ENCODE measurements around the gene ST6GALNAC3. TPM values are rescaled to one million over a fixed set of nuclear protein-coding genes. Genes with fewer than 3 reads are reported as not detected.

ST6GALNAC3 gene
- total RNA-seq, 1 experiment from 2014 or later: 2.2 TPM

- Histone ChIP-seq H3K9ac (ENCODE audit: low read length) (no peak overlapping the region), H3K36me3 (ENCODE audit: control insufficient read depth in 1 of 2, insufficient read depth in 2 of 2, low read length in 2 of 2) (no peaks in the 10 kb centered on the region), H3K4me3 (replicated peaks in 1 of 2; ENCODE audit: low read depth in 1 of 2, low read length in 2 of 2) (no peak overlapping the region), H3K9me3 (ENCODE audit: control insufficient read depth in 1 of 2, insufficient read depth in 1 of 2, low read depth in 1 of 2, low read length in 2 of 2) (no peaks in the 10 kb centered on the region), H4K20me1 (ENCODE audit: insufficient read depth) (no peaks in the 10 kb centered on the region), H3K9me2 (ENCODE audit: insufficient read depth) (no peaks in the 10 kb centered on the region), H3K27ac (ENCODE audit: low read depth, low read length) (no peak overlapping the region), H2AFZ (ENCODE audit: low read depth, low read length, poor library complexity, severe bottlenecking) (no peak overlapping the region), H3K79me2 (ENCODE audit: insufficient read depth, low read length) (no peaks in the 10 kb centered on the region), H3K27me3 (ENCODE audit: insufficient read depth, low read length) (no peaks in the 10 kb centered on the region), H3K4me1 (ENCODE audit: control insufficient read depth in 1 of 2, insufficient read depth in 2 of 2, low read length in 2 of 2) (no peaks in the 10 kb centered on the region), H3K4me2 (ENCODE audit: low read length) (no peak overlapping the region)
- DNase-seq (ENCODE audit: low read depth, low spot score) (no peak), ATAC-seq (no peak)
- intact Hi-C loops (cut with micrococcal nuclease): no loop called here
- RAD21 ChIA-PET (ENCODE audit: low non-redundant PET in 1 of 2, low total read pairs in 2 of 2, uncharacterized antibody in 2 of 2, unreplicated experiment in 2 of 2): no interaction called here
- TF ChIP-seq ZFX (IDR thresholded peaks at IDR 0.05): no peak
- TF ChIP-seq, protein P1, sequence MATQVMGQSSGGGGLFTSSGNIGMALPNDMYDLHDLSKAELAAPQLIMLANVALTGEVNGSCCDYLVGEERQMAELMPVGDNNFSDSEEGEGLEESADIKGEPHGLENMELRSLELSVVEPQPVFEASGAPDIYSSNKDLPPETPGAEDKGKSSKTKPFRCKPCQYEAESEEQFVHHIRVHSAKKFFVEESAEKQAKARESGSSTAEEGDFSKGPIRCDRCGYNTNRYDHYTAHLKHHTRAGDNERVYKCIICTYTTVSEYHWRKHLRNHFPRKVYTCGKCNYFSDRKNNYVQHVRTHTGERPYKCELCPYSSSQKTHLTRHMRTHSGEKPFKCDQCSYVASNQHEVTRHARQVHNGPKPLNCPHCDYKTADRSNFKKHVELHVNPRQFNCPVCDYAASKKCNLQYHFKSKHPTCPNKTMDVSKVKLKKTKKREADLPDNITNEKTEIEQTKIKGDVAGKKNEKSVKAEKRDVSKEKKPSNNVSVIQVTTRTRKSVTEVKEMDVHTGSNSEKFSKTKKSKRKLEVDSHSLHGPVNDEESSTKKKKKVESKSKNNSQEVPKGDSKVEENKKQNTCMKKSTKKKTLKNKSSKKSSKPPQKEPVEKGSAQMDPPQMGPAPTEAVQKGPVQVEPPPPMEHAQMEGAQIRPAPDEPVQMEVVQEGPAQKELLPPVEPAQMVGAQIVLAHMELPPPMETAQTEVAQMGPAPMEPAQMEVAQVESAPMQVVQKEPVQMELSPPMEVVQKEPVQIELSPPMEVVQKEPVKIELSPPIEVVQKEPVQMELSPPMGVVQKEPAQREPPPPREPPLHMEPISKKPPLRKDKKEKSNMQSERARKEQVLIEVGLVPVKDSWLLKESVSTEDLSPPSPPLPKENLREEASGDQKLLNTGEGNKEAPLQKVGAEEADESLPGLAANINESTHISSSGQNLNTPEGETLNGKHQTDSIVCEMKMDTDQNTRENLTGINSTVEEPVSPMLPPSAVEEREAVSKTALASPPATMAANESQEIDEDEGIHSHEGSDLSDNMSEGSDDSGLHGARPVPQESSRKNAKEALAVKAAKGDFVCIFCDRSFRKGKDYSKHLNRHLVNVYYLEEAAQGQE (IDR thresholded peaks at IDR 0.05; ENCODE audit: low read depth): no peak
- TF ChIP-seq, protein P2, sequence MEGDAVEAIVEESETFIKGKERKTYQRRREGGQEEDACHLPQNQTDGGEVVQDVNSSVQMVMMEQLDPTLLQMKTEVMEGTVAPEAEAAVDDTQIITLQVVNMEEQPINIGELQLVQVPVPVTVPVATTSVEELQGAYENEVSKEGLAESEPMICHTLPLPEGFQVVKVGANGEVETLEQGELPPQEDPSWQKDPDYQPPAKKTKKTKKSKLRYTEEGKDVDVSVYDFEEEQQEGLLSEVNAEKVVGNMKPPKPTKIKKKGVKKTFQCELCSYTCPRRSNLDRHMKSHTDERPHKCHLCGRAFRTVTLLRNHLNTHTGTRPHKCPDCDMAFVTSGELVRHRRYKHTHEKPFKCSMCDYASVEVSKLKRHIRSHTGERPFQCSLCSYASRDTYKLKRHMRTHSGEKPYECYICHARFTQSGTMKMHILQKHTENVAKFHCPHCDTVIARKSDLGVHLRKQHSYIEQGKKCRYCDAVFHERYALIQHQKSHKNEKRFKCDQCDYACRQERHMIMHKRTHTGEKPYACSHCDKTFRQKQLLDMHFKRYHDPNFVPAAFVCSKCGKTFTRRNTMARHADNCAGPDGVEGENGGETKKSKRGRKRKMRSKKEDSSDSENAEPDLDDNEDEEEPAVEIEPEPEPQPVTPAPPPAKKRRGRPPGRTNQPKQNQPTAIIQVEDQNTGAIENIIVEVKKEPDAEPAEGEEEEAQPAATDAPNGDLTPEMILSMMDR (IDR thresholded peaks at IDR 0.05 in 2 of 3, conservative IDR thresholded peaks at IDR 0.05 in 1 of 3; ENCODE audit: borderline replicate concordance in 1 of 3, insufficient read depth in 1 of 3, low read depth in 2 of 3, low read length in 2 of 3): no peak
- no peak for TF ChIP-seq SRF (IDR thresholded peaks at IDR 0.05; ENCODE audit: low read depth)
- TF ChIP-seq, protein P3, sequence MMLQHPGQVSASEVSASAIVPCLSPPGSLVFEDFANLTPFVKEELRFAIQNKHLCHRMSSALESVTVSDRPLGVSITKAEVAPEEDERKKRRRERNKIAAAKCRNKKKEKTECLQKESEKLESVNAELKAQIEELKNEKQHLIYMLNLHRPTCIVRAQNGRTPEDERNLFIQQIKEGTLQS (IDR thresholded peaks at IDR 0.05): no peak
- no peak for TF ChIP-seq ELF1 (IDR thresholded peaks at IDR 0.05; ENCODE audit: borderline replicate concordance, low read depth)
- TF ChIP-seq POLR2AphosphoS5 (IDR thresholded peaks at IDR 0.05; ENCODE audit: low read depth, low read length): no peak
- no peak for TF ChIP-seq EZH2phosphoT487 (IDR thresholded peaks at IDR 0.05; ENCODE audit: borderline replicate concordance)
- no peak for TF ChIP-seq ZNF274 (IDR thresholded peaks at IDR 0.05; ENCODE audit: low read depth, low read length)
- POLR2A ChIA-PET: no interaction called here
- no TSS peak for BruUV-seq (replicated peaks)
- CTCF ChIA-PET: no interaction called here
Observed at GRCh38 chr1:76129731-76130130, 55.2 kb downstream of the ST6GALNAC3 start.

Data from HCT116 (cell line).